ENCODE data around the gene OR2V1.
"Not testable (repeated sequence)": the region's sequence is repeated elsewhere in the genome, so short reads cannot be mapped to it uniquely, and the experiment has no call there.

DNA sequence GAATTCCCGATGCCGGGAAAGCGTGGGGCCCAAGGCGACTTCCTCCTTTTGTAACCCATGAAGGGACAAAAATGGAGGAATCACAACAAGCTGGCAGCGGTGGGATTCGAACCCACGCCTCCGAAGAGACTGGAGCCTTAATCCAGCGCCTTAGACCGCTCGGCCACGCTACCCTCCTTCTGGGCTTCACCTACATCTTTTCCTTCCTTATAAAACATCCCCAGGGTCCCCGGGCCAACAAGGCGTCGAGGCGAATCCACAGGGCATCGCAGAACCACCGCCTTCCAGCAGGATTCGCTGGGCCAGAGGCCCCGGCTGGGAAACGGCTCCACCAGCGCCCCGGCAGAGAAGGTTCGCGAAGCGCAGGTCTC, 33.6 kb downstream of the OR2V1 start:
- not testable (repeated sequence) for TF ChIP-seq CTCF (IDR thresholded peaks at IDR 0.05 in 4 of 5, conservative IDR thresholded peaks at IDR 0.05 in 1 of 5); POLR2A (IDR thresholded peaks at IDR 0.05)
